Type B pancreatic cell (in vitro differentiated cells): ENCODE data around the gene TMEM11. TPM values are rescaled to one million over a fixed set of nuclear protein-coding genes. Genes with fewer than 3 reads are reported as not detected.

Source experiments
- DNase-seq: peaks from one replicate; pipeline ENCODE4 v3.0.0; 2021; ENCODE audit warnings: mixed read lengths; ENCODE audit not compliant: unreplicated experiment; ENCODE audit errors: extremely low spot score
- H3K27ac Mint-ChIP-seq: 2 replicates; pipeline ENCODE4 v1.8.0; 2021; ENCODE audit warnings: mild to moderate bottlenecking, mixed read lengths
- H3K27me3 Mint-ChIP-seq: 2 replicates; pipeline ENCODE4 v1.8.0; 2021; ENCODE audit warnings: mixed read lengths
- H3K36me3 Mint-ChIP-seq: 2 replicates; pipeline ENCODE4 v1.8.0; 2021; ENCODE audit warnings: mixed read lengths
- H3K4me1 Mint-ChIP-seq: one replicate; pipeline ENCODE4 v1.8.0; 2021; ENCODE audit warnings: mixed read lengths; ENCODE audit not compliant: unreplicated experiment
- H3K4me3 Mint-ChIP-seq: 2 replicates; pipeline ENCODE4 v1.8.0; 2021; ENCODE audit warnings: mild to moderate bottlenecking, mixed read lengths
- H3K9me3 Mint-ChIP-seq: 2 replicates; pipeline ENCODE4 v1.8.0; 2021; ENCODE audit warnings: mixed read lengths
- total RNA-seq: library from RNA; stranded (reverse); gene quantifications from 2 replicates; pipeline ENCODE4 v1.2.1, GENCODE V29; 2021; ENCODE audit warnings: low replicate concordance
- TF ChIP-seq, protein P1 (sequence below): fragments of 200-600 bp; sonication (generic); conservative IDR thresholded peaks from 2 replicates; pipeline ENCODE4 v1.5.0; 2021; ENCODE audit warnings: antibody characterized with exemption, mild to moderate bottlenecking

TMEM11 gene
- total RNA-seq, 1 donor from 2014 or later: 28.4 TPM

- Mint-ChIP-seq H3K4me3 (no peak overlapping the region), H3K4me1 (no peaks in the 10 kb centered on the region), H3K9me3 (no peaks in the 10 kb centered on the region), H3K27ac (no peak overlapping the region), H3K36me3 (peaks cover 18% of the 10 kb centered on the region), H3K27me3 (no peaks in the 10 kb centered on the region)
- DNase-seq: no peak
- TF ChIP-seq, protein P1, sequence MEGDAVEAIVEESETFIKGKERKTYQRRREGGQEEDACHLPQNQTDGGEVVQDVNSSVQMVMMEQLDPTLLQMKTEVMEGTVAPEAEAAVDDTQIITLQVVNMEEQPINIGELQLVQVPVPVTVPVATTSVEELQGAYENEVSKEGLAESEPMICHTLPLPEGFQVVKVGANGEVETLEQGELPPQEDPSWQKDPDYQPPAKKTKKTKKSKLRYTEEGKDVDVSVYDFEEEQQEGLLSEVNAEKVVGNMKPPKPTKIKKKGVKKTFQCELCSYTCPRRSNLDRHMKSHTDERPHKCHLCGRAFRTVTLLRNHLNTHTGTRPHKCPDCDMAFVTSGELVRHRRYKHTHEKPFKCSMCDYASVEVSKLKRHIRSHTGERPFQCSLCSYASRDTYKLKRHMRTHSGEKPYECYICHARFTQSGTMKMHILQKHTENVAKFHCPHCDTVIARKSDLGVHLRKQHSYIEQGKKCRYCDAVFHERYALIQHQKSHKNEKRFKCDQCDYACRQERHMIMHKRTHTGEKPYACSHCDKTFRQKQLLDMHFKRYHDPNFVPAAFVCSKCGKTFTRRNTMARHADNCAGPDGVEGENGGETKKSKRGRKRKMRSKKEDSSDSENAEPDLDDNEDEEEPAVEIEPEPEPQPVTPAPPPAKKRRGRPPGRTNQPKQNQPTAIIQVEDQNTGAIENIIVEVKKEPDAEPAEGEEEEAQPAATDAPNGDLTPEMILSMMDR: no peak
Observed at GRCh38 chr17:21183468-21183867, 30.5 kb downstream of the TMEM11 start.

DNA sequence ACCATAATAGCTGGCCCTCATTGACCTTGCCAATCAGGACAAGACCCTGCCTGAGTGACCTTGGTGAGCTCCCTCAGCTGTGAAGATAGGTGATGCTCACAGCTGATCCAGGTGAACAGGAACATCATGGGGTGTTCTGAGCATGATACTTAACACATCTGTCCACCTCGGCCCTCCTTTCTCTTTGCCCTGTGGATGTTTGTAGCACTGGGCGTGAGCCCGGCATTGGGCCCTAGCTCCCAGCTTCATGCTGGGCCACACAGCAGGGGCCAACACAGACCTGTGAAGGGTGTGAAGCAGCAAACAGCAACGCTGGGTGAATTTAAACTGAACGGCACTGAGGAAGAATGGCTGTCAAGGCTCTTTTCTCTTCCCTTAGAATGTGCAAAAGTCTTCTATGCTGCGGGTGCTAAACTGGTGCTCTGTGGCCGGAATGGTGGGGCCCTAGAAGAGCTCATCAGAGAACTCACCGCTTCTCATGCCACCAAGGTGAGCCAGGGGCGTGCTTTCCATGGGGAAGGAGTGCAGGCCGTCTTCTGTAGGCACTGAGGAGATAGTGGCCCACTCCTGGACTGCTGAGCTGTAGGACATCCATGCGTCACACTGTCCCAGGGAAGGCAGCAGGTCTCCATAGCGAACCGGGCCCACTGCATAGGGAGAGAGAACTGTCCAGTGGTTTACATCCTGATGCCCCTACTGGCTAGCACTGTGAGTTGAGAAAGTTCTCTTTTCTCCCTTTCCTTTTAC is 35.9 kb downstream of the TMEM11 start:
- TF ChIP-seq, protein P1: no peak
- Mint-ChIP-seq H3K36me3 (peaks cover 4% of the 10 kb centered on the region), H3K4me1 (no peaks in the 10 kb centered on the region), H3K27ac (no peak overlapping the region), H3K9me3 (no peaks in the 10 kb centered on the region), H3K4me3 (no peak overlapping the region), H3K27me3 (no peaks in the 10 kb centered on the region)
- DNase-seq: no peak

GRCh38 chr17:21177401-21177800 is 36.6 kb downstream of the TMEM11 start:
- peaks cover 5% of the 10 kb centered on the region for H3K36me3 Mint-ChIP-seq

GRCh38 chr17:21176773-21177395 is 37.1 kb downstream of the TMEM11 start:
- TF ChIP-seq, protein P1: no peak
- H3K4me1 Mint-ChIP-seq: no peaks in the 10 kb centered on the region
- no peaks in the 10 kb centered on the region for H3K9me3 Mint-ChIP-seq
- H3K27ac Mint-ChIP-seq: no peak overlapping the region
- H3K27me3 Mint-ChIP-seq: no peaks in the 10 kb centered on the region
- H3K36me3 Mint-ChIP-seq: peaks cover 5% of the 10 kb centered on the region
- no peak for DNase-seq
- H3K4me3 Mint-ChIP-seq: no peak overlapping the region

More at GRCh38 chr17:21177401-21177800, 36.6 kb downstream of the TMEM11 start:
- H3K9me3 Mint-ChIP-seq: no peaks in the 10 kb centered on the region
- H3K4me1 Mint-ChIP-seq: no peaks in the 10 kb centered on the region
- DNase-seq: no peak
- TF ChIP-seq, protein P1: no peak
- H3K27ac Mint-ChIP-seq: no peak overlapping the region
- no peaks in the 10 kb centered on the region for H3K27me3 Mint-ChIP-seq
- no peak overlapping the region for H3K4me3 Mint-ChIP-seq

GRCh38 chr17:21174713-21175112 is 39.2 kb downstream of the TMEM11 start:
- Mint-ChIP-seq H3K27me3 (no peaks in the 10 kb centered on the region), H3K27ac (no peak overlapping the region), H3K36me3 (peaks cover 11% of the 10 kb centered on the region), H3K4me3 (no peak overlapping the region), H3K4me1 (no peaks in the 10 kb centered on the region), H3K9me3 (no peaks in the 10 kb centered on the region)
- no peak for DNase-seq
- TF ChIP-seq, protein P1: no peak
